ENCODE results near the gene MOB3A.

The MOB3A gene

DNA sequence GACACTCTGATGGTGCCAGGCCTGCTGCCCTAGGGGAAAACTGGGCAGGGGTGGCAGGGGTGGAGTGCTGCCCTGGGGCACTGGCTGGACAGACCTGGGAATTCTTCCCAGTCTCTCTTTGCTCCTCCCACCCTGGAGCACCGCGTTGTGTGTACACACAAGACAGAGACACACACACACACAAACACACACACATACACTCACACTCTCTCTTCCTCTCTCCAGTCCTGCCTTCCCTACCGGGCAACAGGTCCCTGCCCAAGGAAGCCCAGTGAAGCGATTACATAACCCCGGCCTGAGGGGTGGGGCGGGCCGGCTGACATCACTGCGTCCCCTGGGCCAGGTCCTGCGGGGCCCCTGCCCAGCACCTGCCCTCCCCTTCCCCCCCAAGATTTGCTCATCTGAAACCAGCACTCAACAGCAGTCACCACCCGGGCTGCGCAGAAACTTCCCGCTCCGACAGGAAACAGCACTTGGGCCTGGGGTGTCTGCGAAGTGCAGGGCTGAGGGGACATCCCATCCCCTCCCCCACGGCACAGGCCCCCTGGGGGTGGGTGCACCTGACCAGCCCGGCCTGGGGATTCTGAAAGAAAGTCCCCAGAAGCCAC is 46.3 kb downstream of the MOB3A start:
- H3K9me3 ChIP-seq (ENCODE audit: insufficient read depth, low read depth, low read length): no peaks in the 10 kb centered on the region
- H3K4me1 ChIP-seq (ENCODE audit: insufficient read depth, low read length): no peaks in the 10 kb centered on the region
- peak overlapping the region; percentile 36 for H3K27ac ChIP-seq (ENCODE audit: low read length)

DNA sequence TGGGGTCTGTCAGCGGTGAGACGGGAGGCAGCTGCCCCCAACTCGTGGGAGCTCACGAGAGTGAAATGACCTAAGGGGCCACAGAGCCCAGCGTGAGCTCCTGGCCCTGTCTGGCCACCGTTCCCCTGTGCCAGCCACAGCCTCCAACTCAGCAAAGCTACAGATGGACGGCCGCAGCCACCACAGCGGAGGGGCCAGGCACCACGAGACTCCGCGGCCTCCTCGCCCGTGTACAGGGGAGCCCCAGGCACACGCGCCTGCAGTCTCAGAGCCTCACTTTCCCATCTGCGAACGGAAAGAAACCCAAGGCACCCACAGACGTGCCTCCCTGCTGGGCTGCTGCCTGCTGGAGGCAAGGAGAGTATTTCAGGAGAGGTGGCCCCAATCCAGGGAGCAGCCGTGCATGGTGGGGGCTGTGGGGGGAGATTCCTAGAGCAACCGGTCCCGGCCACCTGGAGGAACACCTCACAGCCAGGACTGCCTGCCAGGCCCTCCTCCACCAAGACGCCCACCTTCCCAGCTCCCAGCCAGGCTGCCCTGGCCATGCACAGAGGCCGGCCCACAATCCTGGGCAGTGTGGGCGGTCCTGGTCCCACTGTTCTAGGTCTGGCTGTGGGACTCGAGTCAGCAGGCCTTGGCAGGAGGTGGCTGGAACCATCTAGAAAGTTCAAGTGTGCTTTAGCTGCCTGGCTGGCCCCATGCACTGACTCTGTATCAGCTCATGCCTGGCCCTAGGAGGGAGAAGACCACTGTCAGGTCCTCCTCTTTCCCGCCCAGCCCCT is 47.0 kb downstream of the MOB3A start:
- Histone ChIP-seq H3K4me3 (ENCODE audit: low read length) (peak overlapping the region; percentile 88), H3K9me3 (ENCODE audit: insufficient read depth, low read depth, low read length) (no peaks in the 10 kb centered on the region), H3K27ac (ENCODE audit: low read length) (no peak overlapping the region), H3K4me1 (ENCODE audit: insufficient read depth, low read length) (no peaks in the 10 kb centered on the region), H3K9ac (ENCODE audit: low read depth, low read length) (peak overlapping the region; percentile 84; the same call in 1 of the 2 replicates), H3K36me3 (ENCODE audit: insufficient read depth, low read depth, low read length) (peaks cover 8% of the 10 kb centered on the region), H3K27me3 (ENCODE audit: insufficient read depth, low read length) (no peaks in the 10 kb centered on the region)

More for the DNA sequence above, 46.3 kb downstream of the MOB3A start:
- no peaks in the 10 kb centered on the region for H3K27me3 ChIP-seq (ENCODE audit: insufficient read depth, low read length)
- H3K36me3 ChIP-seq (ENCODE audit: insufficient read depth, low read depth, low read length): peaks cover 8% of the 10 kb centered on the region
- H3K4me3 ChIP-seq (ENCODE audit: low read length): peak overlapping the region; percentile 88
- H3K9ac ChIP-seq (ENCODE audit: low read depth, low read length): peak overlapping the region; percentile 84; the same call in 1 of the 2 replicates

DNA sequence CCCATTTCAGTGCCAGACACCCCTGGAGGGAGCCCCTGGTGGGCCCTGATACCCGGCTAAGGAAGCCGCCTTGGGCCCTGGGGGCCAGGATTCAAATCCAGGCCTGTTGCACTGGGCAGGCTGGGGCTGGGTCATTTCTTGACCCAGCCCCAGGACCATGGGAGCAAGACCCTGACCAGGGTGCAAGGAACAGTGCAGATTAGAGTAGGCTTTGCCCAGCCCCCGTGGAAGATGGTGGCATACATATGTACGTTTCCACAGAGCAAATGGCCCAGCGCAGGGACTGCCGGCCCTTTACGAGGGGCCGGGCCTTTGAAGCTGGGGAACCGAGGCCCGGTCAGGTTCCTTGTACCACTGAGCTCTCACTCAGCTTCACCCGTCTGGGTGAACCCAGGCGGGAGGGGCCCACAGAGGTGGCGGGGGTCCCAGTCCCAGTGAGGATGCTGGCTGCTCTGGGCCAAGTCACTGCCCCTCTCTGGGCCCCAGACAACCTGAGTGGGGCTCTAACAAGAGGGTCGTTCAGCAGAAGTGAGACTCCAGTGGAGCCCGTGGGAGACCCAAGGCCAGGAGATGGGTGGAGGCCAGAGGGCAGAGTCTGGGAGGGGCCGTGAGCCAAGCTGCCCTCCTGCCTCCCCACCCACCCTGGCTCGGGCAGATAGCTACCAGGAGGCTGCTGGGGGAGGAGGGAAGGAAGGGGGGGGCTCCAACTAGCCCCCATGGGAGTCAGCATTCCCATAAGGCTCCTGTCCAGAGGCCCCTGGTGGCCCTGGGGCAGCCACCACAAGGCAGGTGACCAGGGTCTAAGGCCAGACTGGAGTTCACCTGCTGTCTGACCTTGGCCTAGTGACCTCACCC is 47.8 kb downstream of the MOB3A start:
- Histone ChIP-seq H3K9ac (ENCODE audit: low read depth, low read length) (no peak overlapping the region), H3K27ac (ENCODE audit: low read length) (no peak overlapping the region), H3K4me3 (ENCODE audit: low read length) (no peak overlapping the region)

DNA sequence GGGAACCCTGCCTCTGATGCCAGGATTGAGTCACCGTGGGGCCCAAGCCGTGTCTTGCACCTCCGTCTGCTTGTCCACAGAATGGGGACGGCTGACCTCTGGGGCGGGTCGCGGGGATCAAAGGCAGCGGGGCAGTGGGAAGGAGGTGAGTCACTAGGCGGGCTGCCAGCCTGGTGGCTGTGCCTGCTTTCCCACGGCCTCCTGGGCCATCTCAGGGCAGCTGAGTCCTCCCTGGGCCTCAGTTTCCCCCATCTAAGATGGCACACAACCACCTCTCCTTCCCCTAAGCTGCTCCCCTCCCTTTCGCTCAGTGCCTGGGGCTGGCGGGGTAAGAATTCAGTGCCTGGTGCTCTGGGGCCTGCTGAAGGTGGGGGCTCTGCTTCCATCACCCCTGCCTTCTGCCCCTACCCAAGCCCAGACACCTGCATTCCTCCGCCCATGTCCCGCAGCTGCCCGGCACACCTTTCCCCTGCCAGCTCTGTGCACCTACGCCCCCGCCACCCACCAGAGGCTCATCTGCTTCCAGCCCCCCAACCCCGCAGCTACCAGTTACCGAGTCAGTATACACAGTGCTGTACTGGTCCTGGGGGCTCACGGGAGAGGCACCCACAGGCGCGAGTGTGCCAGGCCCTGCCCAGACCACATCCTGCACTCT is 48.5 kb downstream of the MOB3A start:
- Histone ChIP-seq H3K9ac (ENCODE audit: low read depth, low read length) (no peak overlapping the region), H3K4me3 (ENCODE audit: low read length) (no peak overlapping the region), H3K4me1 (ENCODE audit: insufficient read depth, low read length) (peaks cover 2% of the 10 kb centered on the region; the same call in 1 of the 2 replicates), H3K9me3 (ENCODE audit: insufficient read depth, low read depth, low read length) (no peaks in the 10 kb centered on the region), H3K36me3 (ENCODE audit: insufficient read depth, low read depth, low read length) (peaks cover 13% of the 10 kb centered on the region), H3K27ac (ENCODE audit: low read length) (no peak overlapping the region), H3K27me3 (ENCODE audit: insufficient read depth, low read length) (no peaks in the 10 kb centered on the region)

More for the DNA sequence above, 47.8 kb downstream of the MOB3A start:
- Histone ChIP-seq H3K9me3 (ENCODE audit: insufficient read depth, low read depth, low read length) (no peaks in the 10 kb centered on the region), H3K27me3 (ENCODE audit: insufficient read depth, low read length) (no peaks in the 10 kb centered on the region), H3K4me1 (ENCODE audit: insufficient read depth, low read length) (no peaks in the 10 kb centered on the region), H3K36me3 (ENCODE audit: insufficient read depth, low read depth, low read length) (peaks cover 10% of the 10 kb centered on the region)

DNA sequence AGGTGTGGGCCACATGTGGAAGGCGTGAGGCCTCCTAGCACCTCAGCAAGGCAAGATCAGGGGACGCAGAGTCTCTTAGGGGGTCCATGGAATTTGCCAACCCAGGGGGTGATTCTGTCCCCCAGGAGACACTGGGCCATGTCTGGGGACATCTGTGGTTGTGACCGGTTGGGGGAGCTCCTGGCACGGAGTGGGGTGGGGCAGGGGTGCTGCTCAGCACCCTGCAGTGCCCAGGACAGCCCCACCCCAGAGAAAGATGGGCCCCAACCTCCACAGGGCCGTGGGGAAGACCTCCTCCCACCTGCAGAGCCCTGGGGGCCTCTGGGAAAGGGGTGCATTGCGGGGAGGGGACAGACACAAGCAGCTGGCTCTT is 49.1 kb downstream of the MOB3A start:
- H3K4me1 ChIP-seq (ENCODE audit: insufficient read depth, low read length): peaks cover 6% of the 10 kb centered on the region; the same call in 1 of the 2 replicates
- no peak overlapping the region for H3K4me3 ChIP-seq (ENCODE audit: low read length)
- H3K9ac ChIP-seq (ENCODE audit: low read depth, low read length): no peak overlapping the region
- H3K36me3 ChIP-seq (ENCODE audit: insufficient read depth, low read depth, low read length): peaks cover 13% of the 10 kb centered on the region
- H3K9me3 ChIP-seq (ENCODE audit: insufficient read depth, low read depth, low read length): no peaks in the 10 kb centered on the region
- H3K27ac ChIP-seq (ENCODE audit: low read length): no peak overlapping the region
- no peaks in the 10 kb centered on the region for H3K27me3 ChIP-seq (ENCODE audit: insufficient read depth, low read length)

DNA sequence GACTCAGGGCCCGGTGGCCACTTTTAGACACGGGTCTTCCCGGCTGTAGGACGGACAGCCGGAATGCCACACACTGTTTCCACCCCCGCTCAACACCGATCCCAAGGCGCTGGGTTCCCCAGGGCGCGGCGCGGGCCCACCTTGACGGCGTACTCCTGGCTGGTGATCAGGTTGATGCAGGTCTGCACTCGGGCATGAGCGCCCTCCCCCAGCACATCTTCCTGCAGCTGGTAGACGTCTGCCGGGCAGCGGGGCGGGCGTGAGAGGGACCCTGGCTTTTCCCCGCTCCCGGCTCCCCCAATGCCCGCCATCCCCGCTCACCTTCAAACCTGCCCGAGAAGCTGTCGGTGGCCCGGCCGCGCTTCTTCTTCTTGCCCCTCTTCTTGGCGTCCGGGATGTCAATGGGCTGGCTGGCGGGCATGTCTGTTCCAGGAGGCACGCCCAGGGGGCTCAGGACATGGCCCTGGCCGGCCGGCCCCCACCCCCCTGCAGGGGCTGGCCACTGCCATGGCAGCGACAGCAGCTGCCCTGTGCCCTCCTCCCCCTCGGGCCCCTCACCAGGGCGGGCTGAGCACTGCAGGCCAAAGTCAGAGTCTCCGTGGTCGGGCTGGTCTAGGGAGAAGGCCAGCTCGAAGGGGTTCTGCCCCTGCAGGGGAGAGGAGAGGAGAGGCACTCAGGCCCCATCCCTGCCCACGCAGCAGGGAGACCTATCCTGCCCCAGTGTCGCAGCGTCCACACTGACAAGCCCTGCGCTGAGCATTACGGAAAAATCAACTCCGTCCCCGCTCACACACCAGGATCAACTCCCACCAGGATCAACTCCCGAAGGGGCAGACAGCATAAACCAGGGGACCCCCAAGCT is 49.8 kb downstream of the MOB3A start:
- Histone ChIP-seq H3K36me3 (ENCODE audit: insufficient read depth, low read depth, low read length) (peaks cover 18% of the 10 kb centered on the region), H3K27me3 (ENCODE audit: insufficient read depth, low read length) (no peaks in the 10 kb centered on the region), H3K4me3 (ENCODE audit: low read length) (no peak overlapping the region), H3K9me3 (ENCODE audit: insufficient read depth, low read depth, low read length) (no peaks in the 10 kb centered on the region), H3K4me1 (ENCODE audit: insufficient read depth, low read length) (peaks cover 12% of the 10 kb centered on the region; the same call in 1 of the 2 replicates), H3K9ac (ENCODE audit: low read depth, low read length) (no peak overlapping the region), H3K27ac (ENCODE audit: low read length) (no peak overlapping the region)

DNA sequence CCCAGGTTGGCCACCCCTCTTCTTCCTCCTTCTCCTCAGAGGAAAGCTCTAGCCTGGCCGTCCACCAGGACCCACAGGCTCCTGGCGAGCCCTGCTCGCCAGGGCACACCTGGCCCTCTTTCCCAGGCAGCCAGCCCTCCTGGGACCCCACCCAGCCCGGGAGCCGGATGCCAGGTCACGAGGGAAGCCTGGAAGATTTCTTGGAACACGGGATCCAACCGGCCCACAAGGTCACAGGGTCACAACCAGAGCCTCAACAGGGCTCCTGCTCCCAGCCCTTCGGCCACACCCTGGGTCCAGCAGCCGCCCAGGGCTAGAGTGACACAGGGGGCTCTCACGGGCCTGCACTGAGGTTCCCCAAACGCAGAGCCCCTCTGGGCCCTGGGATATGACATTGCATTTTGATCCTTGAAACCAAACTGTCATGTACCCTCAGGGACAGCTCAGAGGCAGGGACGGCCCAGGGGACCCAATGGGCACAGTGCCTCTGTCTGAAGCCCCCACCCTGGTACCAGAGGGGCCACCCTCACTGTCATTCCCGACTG is 50.6 kb downstream of the MOB3A start:
- H3K36me3 ChIP-seq (ENCODE audit: insufficient read depth, low read depth, low read length): peaks cover 25% of the 10 kb centered on the region

DNA sequence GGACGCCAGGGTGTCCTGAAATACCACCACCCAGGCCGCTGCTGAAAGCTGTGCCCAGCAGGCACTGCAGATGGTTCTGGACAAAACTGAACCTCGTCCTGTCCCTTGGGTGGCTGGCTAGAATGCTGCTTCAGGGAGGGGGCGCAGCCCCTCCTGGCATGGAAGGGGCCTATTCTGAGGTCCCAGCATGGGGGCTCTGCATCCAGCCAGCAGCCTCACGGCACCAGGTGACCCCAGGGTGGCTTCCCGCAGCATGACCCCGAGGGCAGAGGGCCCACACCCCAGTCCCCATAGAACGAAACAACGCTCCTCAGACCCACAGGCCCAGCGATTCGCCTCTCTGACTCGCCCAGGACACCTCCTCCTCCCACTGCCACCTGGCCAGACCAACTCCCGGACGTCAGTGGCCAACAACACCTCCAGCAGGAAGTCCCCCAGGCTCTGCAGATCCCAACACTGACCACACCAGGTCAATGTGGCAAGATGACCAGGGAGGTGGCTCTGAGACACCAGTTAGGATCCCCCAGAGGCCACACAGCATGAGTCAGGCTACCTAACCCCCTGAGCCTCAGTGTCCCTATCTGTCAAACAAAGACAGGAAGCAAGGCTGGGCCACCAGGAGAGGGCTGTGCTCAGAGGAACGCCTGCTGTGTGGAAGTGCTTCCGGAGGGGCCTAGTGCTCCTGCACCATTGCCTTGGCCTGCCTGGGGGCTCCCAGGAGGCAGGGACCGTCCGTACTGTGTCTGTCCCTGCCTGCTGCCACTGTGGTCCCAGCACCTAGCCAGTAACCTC is 51.2 kb downstream of the MOB3A start:
- Histone ChIP-seq H3K4me3 (ENCODE audit: low read length) (no peak overlapping the region), H3K27me3 (ENCODE audit: insufficient read depth, low read length) (no peaks in the 10 kb centered on the region), H3K4me1 (ENCODE audit: insufficient read depth, low read length) (peaks cover 14% of the 10 kb centered on the region; the same call in 1 of the 2 replicates), H3K36me3 (ENCODE audit: insufficient read depth, low read depth, low read length) (peaks cover 31% of the 10 kb centered on the region), H3K9me3 (ENCODE audit: insufficient read depth, low read depth, low read length) (no peaks in the 10 kb centered on the region), H3K27ac (ENCODE audit: low read length) (no peak overlapping the region), H3K9ac (ENCODE audit: low read depth, low read length) (no peak overlapping the region)

More for the DNA sequence above, 50.6 kb downstream of the MOB3A start:
- Histone ChIP-seq H3K4me3 (ENCODE audit: low read length) (no peak overlapping the region), H3K9ac (ENCODE audit: low read depth, low read length) (no peak overlapping the region), H3K4me1 (ENCODE audit: insufficient read depth, low read length) (peaks cover 14% of the 10 kb centered on the region; the same call in 1 of the 2 replicates), H3K27ac (ENCODE audit: low read length) (no peak overlapping the region), H3K27me3 (ENCODE audit: insufficient read depth, low read length) (no peaks in the 10 kb centered on the region), H3K9me3 (ENCODE audit: insufficient read depth, low read depth, low read length) (no peaks in the 10 kb centered on the region)

DNA sequence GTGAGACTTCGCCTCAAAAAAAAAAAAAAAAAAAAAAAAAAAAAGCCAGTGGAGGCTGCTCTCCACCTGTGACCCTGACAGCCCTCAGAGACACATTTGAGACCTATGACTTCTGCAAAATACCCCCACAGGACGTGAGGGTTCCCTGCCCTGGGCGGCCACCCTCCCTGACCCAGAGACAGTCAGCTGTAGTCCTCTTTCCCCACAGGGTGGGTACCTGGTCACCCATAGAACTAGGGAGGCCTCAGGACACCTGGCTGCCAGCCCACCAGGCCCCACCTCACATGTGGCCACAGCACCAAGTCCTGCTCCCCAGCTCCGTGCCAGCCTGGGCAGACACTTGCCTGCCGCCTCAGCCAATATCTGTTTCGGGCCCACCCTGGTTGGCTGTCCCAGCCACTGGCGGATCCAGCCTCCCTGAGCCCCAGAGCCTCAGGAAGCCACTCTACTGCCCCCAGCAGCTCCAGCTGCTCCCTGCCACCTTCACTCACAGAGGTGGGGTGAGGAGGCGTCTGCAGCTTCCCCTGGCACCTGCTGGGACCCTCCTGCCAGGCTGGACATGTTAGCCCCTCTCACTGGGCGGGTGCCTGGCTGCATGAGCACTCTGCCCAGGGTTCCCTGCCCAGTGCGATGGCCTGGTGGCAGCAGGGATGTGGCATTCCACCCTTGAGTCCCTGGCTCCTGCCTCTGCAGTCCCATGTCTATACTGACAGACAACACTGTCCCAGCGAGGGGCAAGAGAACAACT is 52.0 kb downstream of the MOB3A start:
- no peaks in the 10 kb centered on the region for H3K9me3 ChIP-seq (ENCODE audit: insufficient read depth, low read depth, low read length)
- H3K4me1 ChIP-seq (ENCODE audit: insufficient read depth, low read length): peaks cover 14% of the 10 kb centered on the region; the same call in 1 of the 2 replicates
- no peaks in the 10 kb centered on the region for H3K27me3 ChIP-seq (ENCODE audit: insufficient read depth, low read length)
- H3K36me3 ChIP-seq (ENCODE audit: insufficient read depth, low read depth, low read length): peaks cover 33% of the 10 kb centered on the region
- H3K27ac ChIP-seq (ENCODE audit: low read length): no peak overlapping the region
- H3K4me3 ChIP-seq (ENCODE audit: low read length): no peak overlapping the region
- H3K9ac ChIP-seq (ENCODE audit: low read depth, low read length): no peak overlapping the region

All from iPS-20b (cell line).